Thyroid gland (tissue), 4 donors: Measurements from ENCODE around the gene GOLGA6A. TPM values are rescaled to one million over a fixed set of nuclear protein-coding genes. Genes with fewer than 3 reads are reported as not detected.
"Not testable (repeated sequence)": the region's sequence is repeated elsewhere in the genome, so short reads cannot be mapped to it uniquely, and the experiment has no call there.

ENCODE experiments used
- DNase-seq, 2 donors: peaks; one replicate each; pipeline ENCODE4 v3.0.0-alpha.2; 2019
- H3K27ac ChIP-seq, 3 donors: fragments of 200-600 bp; sonication (generic); 1 replicate in 2 of 3; 2 replicates in 1 of 3; pipeline ENCODE4 v1.5.1; 2016 to 2019; ENCODE audit warnings: mild to moderate bottlenecking in 1 of 3, moderate library complexity in 1 of 3
- H3K27me3 ChIP-seq: fragments of 200-600 bp; sonication (generic); one replicate; pipeline ENCODE4 v1.5.1; 2019
- H3K36me3 ChIP-seq, 2 donors: fragments of 200-600 bp; sonication (generic); one replicate each; pipeline ENCODE4 v1.5.1; 2016 to 2019
- H3K4me1 ChIP-seq, 2 donors: fragments of 200-600 bp; sonication (generic); one replicate each; pipeline ENCODE4 v1.5.1; 2017 to 2019
- H3K4me3 ChIP-seq, 3 donors: fragments of 200-600 bp; sonication (generic); replicated peaks in 1 of 3; 1 replicate in 2 of 3; 2 replicates in 1 of 3; pipeline ENCODE4 v1.5.1; 2016; ENCODE audit warnings: mild to moderate bottlenecking in 1 of 3
- H3K9me3 ChIP-seq: fragments of 200-600 bp; sonication (generic); one replicate; pipeline ENCODE4 v1.5.1; 2017
- POLR2A ChIP-seq, 2 donors: fragments of 450-650 bp; IDR thresholded peaks; one replicate each; pipeline ENCODE4 v1.6.1; 2017; ENCODE audit warnings: antibody characterized with exemption in 2 of 2, mild to moderate bottlenecking in 2 of 2, moderate library complexity in 1 of 2
- WGBS, 2 donors: methylation state at CpG; one replicate each; pipeline ENCODE4 v1.1.5; 2017; 5-methylcytosine and 5-hydroxymethylcytosine counted together
- intact Hi-C: fragments of 100-400 bp; cut with DNase I; formaldehyde crosslinking; loops from one replicate; pipeline ENCODE4 v1.15.1; 2023
- total RNA-seq, 4 donors: library from RNA; depleted of rRNA; stranded (reverse); fragments of >200 nt; gene quantifications; one replicate each; pipeline ENCODE4 v1.2.3, GENCODE V29; 2016
- TF ChIP-seq, protein P1 (sequence below), 6 experiments: fragments of 200-600 bp in 3 of 6; fragments of 450-650 bp in 3 of 6; sonication (generic) in 3 of 6; IDR thresholded peaks; one replicate each; pipeline ENCODE4 v1.5.1; 2016 to 2019; ENCODE audit warnings: antibody characterized with exemption in 6 of 6, mild to moderate bottlenecking in 2 of 6, inconsistent platforms in 1 of 6, moderate library complexity in 1 of 6

GOLGA6A gene, protein sequence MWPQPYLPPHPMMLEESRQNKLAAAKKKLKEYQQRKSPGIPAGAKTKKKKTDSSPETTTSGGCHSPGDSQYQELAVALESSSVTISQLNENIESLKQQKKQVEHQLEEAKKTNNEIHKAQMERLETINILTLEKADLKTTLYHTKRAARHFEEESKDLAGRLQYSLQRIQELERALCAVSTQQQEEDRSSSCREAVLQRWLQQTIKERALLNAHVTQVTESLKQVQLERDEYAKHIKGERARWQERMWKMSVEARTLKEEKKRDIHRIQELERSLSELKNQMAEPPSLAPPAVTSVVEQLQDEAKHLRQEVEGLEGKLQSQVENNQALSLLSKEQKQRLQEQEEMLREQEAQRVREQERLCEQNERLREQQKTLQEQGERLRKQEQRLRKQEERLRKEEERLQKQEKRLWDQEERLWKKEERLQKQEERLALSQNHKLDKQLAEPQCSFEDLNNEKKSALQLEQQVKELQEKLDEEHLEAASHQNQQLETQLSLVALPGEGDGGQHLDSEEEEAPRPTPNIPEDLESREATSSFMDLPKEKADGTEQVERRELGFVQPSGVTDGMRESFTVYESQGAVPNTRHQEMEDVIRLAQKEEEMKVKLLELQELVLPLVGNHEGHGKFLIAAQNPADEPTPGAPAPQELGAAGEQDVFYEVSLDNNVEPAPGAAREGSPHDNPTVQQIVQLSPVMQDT
- under 1 TPM in 2 of 4 donors, not detected in 2; 0.22 to 0.54 TPM for total RNA-seq

DNA sequence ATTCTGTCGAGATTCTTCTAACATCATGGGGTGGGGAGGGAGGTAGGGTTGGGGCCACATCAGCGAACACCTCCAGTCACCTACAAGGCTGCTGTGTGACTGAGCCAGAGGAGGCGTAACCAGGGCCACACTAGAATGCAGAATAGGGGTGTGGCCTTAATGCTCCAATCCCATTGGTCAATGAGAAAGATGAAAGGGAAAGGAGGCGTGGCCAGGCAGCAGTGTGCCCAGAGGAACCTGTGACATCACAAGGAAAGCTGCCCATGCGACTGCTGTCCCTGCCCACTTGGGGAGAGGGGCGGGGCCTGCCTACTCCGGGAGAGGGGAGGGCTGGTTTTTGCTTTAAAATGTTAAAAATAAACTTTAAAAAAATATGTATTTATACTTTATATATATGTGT, at the start of gene GOLGA6A:
Gene GOLGA6A (minus strand): TSS at position 101 of the 400 bp plus-strand sequence. CDS start 41 bp downstream, at position 60.
- intact Hi-C loops, H3K4me3 ChIP-seq, H3K36me3 ChIP-seq, H3K27me3 ChIP-seq, DNase-seq, H3K4me1 ChIP-seq, H3K27ac ChIP-seq, H3K9me3 ChIP-seq: not testable (repeated sequence)
- WGBS, 2 donors = no CpG with 5 or more reads among the region's 7 CpGs

DNA sequence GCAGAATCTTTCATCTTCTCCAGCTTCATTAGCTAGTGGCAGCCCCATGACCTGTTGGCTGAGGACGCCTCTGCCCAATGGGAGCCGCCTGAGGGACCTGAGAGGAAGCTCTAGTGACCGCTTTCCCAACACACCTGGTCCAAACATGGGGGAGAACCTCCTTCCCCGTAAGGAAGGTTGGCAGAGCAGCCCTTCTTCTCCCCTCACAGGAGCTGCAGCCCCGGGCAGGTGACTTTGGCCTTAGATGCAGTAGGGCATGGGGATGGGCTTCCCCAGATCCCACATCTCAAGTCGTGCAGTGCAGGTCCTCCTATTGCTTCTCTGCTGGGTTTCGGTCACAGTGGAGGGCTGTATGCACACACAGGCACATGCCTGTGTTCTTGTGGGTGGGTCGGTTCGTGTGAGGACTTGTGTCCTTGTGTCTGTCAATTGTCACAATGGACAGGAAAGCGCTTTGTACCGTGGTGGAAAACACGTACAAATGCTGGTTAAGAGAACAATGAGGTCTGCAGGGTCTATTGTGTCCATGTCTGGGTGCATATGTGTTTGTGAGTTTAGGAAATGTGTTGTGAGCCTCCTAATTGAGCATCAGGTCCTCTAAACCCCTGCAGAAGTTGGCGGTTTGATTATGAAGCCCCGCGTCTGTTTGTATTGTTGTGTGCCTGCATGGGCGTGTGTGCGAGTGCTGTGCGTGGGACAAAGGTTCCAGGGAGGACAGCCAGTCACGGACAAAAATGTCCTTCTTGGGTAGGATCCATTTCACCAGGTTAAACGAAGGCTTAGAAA, 49.5 kb upstream of the GOLGA6A start:
- H3K4me1 ChIP-seq = peaks cover 5 to 50% of the 10 kb centered on the region in 2 donors
- H3K36me3 ChIP-seq = no peaks in the 10 kb centered on the region

DNA sequence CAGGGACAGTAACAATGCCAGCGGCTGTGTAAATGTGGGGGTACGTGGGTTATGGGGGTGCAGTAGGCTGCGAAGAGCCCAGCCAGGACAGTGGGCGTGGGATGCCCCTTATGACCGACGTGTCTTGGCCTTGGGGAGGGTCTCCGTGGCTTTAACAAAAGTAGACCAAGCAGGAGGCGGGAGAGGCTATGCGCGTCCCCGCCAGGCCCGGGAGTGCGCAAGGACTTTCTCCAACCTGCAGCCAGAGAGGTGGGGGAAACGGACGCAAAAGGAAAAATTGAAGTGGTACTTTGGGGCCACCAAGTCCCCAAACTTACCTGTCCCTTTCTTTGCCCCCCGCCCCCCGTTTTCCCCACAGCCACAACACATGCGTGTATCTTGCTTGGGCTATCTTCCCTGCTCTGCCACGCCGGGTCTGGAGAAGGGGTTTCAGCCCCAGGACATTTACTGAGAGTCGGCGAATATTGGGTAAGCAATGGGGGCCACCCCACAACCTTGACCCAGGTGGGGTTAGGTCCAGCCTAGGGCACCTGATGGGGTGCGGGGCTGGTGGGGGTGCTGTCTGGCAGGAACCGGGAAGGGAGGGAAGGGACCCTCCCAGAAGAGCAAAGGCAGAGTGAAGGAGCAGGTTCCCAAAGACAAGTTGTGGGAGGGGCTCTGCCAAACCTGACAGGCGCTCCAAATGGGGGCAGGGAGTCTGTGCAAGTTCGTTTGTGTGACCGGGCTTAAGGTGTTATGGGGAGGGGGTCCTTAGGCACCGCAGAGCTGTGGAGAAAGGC, 48.7 kb upstream of the GOLGA6A start:
- peaks cover 3 to 47% of the 10 kb centered on the region in 2 donors for H3K4me1 ChIP-seq
- no peak for TF ChIP-seq POLR2A (IDR thresholded peaks at IDR 0.05)
- TF ChIP-seq, protein P1, sequence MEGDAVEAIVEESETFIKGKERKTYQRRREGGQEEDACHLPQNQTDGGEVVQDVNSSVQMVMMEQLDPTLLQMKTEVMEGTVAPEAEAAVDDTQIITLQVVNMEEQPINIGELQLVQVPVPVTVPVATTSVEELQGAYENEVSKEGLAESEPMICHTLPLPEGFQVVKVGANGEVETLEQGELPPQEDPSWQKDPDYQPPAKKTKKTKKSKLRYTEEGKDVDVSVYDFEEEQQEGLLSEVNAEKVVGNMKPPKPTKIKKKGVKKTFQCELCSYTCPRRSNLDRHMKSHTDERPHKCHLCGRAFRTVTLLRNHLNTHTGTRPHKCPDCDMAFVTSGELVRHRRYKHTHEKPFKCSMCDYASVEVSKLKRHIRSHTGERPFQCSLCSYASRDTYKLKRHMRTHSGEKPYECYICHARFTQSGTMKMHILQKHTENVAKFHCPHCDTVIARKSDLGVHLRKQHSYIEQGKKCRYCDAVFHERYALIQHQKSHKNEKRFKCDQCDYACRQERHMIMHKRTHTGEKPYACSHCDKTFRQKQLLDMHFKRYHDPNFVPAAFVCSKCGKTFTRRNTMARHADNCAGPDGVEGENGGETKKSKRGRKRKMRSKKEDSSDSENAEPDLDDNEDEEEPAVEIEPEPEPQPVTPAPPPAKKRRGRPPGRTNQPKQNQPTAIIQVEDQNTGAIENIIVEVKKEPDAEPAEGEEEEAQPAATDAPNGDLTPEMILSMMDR (IDR thresholded peaks at IDR 0.05) = no peak
- H3K27ac ChIP-seq = no peak overlapping the region
- H3K4me3 ChIP-seq = no peak overlapping the region
- WGBS, 2 donors = 18 to 24% methylated on average over 21 to 28 of the region's 28 CpGs
- intact Hi-C loops = no loop called here
- H3K36me3 ChIP-seq = no peaks in the 10 kb centered on the region
- H3K27me3 ChIP-seq = peaks cover 25% of the 10 kb centered on the region
- DNase-seq = no peak
- no peaks in the 10 kb centered on the region for H3K9me3 ChIP-seq

More for the DNA sequence above, 49.5 kb upstream of the GOLGA6A start:
- no peak for DNase-seq
- H3K9me3 ChIP-seq = no peaks in the 10 kb centered on the region
- H3K27ac ChIP-seq = no peak overlapping the region
- peaks cover 25% of the 10 kb centered on the region for H3K27me3 ChIP-seq
- TF ChIP-seq, protein P1 (IDR thresholded peaks at IDR 0.05) = no peak
- no peak for TF ChIP-seq POLR2A (IDR thresholded peaks at IDR 0.05)
- no peak overlapping the region for H3K4me3 ChIP-seq
- intact Hi-C loops = no loop called here
- 27 to 39% methylated on average over 19 of the region's 20 CpGs for WGBS, 2 donors

DNA sequence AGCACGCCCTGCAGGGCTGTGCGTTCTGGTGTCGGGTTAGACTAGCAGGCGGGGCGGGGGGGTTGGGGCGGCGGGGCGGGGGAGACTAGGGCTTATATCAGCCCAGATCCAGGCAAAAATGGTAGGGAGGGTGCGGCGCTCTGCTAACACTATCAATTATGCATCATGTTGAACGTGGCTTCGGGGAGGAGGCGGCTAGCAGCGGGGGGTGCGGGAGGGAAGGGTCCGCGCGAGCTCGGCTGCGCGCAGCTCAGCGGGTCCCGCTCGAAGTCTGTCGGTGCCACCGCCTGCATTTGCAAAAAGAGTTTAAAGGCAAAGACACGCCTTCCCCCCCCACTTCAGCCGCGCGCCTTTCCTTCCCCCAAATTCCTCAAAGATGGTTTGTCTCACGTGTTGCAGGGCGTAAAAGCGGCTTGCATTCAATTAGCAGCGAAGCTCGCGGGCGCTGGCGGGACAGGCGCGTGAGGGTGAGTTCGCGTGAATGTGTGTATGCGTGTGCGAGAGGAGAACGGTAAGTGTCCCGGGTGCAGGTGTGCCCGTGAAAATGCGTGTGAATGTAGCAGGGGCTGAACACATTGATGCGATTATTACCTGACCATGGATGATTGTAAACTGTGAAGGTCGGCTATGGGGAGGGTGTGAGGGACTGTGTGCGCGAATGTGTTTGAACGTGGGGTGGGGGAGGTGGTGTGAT, 48.0 kb upstream of the GOLGA6A start, which contains the start of gene ISLR2:
Gene ISLR2 (plus strand): TSS at position 432 of the 694 bp plus-strand sequence. CDS start 2,169 bp downstream, outside the sequence.
- H3K4me1 ChIP-seq = peaks cover 3 to 41% of the 10 kb centered on the region in 2 donors
- TF ChIP-seq, protein P1 (IDR thresholded peaks at IDR 0.05) = no peak
- no peak for TF ChIP-seq POLR2A (IDR thresholded peaks at IDR 0.05)
- H3K4me3 ChIP-seq = peak within 1 kb of the TSS in 1 of 3 donors; percentile 6
- no peaks in the 10 kb centered on the region for H3K36me3 ChIP-seq
- H3K27me3 ChIP-seq = peaks cover 25% of the 10 kb centered on the region
- H3K9me3 ChIP-seq = no peaks in the 10 kb centered on the region
- H3K27ac ChIP-seq = no peak within 1 kb of the TSS
- intact Hi-C loops = no loop called here
- 4 to 5% methylated on average over 42 to 51 of the region's 53 CpGs for WGBS, 2 donors
- DNase-seq = no peak
